GM12872 (cell line): ENCODE data around the gene RNASE13.

Experiments
- CTCF ChIP-seq: IDR thresholded peaks from 3 replicates; pipeline ENCODE4 v1.5.1; 2011; ENCODE audit warnings: low read depth, mild to moderate bottlenecking, low read length, moderate library complexity; ENCODE audit not compliant: insufficient read depth

Gene RNASE13

GRCh38 chr14:21038441-21039422 lies 4.1 kb upstream of the RNASE13 start:
- TF ChIP-seq CTCF: no peak

GRCh38 chr14:21037156-21037555 lies 2.5 kb upstream of the RNASE13 start:
- no peak for TF ChIP-seq CTCF

- no peak for TF ChIP-seq CTCF
These were observed 2.1 kb upstream of the RNASE13 start for GRCh38 chr14:21036751-21037150.

GRCh38 chr14:21033133-21033698 lies 1.4 kb downstream of the RNASE13 start:
- no peak for TF ChIP-seq CTCF

- TF ChIP-seq CTCF: no peak
These were observed 2.1 kb downstream of the RNASE13 start for GRCh38 chr14:21032326-21033132.

- no peak for TF ChIP-seq CTCF
These were observed 4.1 kb downstream of the RNASE13 start for GRCh38 chr14:21030531-21030930.

- no peak for TF ChIP-seq CTCF
These were observed 4.7 kb downstream of the RNASE13 start, which contains the start of gene TPPP2 for GRCh38 chr14:21029917-21030316. TSS of gene TPPP2 (plus strand) at chr14:21030217. CDS start at chr14:21030582, 365 bp downstream.
